Osteoblast (primary cell): ENCODE measurements around the gene TFB2M. TPM values are rescaled to one million over a fixed set of nuclear protein-coding genes. Genes with fewer than 3 reads are reported as not detected.

Source experiments
- DNase-seq: peaks from one replicate; pipeline ENCODE4 v3.0.0; 2011; ENCODE audit warnings: low spot score, mixed read lengths; ENCODE audit not compliant: insufficient read length; ENCODE audit errors: missing footprints
- H2AFZ ChIP-seq: 2 replicates; pipeline ENCODE4 v1.6.0; 2011; ENCODE audit warnings: mild to moderate bottlenecking, low read length
- H3K27ac ChIP-seq: 2 replicates; pipeline ENCODE4 v1.5.1; 2011; ENCODE audit warnings: mild to moderate bottlenecking, low read depth, low read length, moderate library complexity
- H3K27me3 ChIP-seq: 2 replicates; pipeline ENCODE4 v1.6.0; 2012; ENCODE audit warnings: mild to moderate bottlenecking, control low read depth, inconsistent platforms, low read length, moderate library complexity; ENCODE audit not compliant: insufficient read depth
- H3K36me3 ChIP-seq: 2 replicates; pipeline ENCODE4 v1.5.1; 2011; ENCODE audit warnings: mild to moderate bottlenecking, low read length, control low read depth, moderate library complexity; ENCODE audit not compliant: insufficient read depth
- H3K4me1 ChIP-seq: 2 replicates; pipeline ENCODE4 v1.5.1; 2011; ENCODE audit warnings: mild to moderate bottlenecking, low read length, control low read depth, moderate library complexity; ENCODE audit not compliant: insufficient read depth
- H3K4me2 ChIP-seq: 2 replicates; pipeline ENCODE4 v1.6.0; 2011; ENCODE audit warnings: mild to moderate bottlenecking, low read length; ENCODE audit not compliant: insufficient read depth
- H3K4me3 ChIP-seq: fragments of 200-600 bp; sonication (generic); 3 replicates; pipeline ENCODE4 v1.5.1; 2012; ENCODE audit warnings: mild to moderate bottlenecking, low read length, inconsistent platforms; ENCODE audit not compliant: insufficient read depth
- H3K79me2 ChIP-seq: 2 replicates; pipeline ENCODE4 v1.6.0; 2012; ENCODE audit warnings: mild to moderate bottlenecking, low read length, control low read depth, inconsistent platforms; ENCODE audit not compliant: insufficient read depth
- H3K9me3 ChIP-seq: 2 replicates; pipeline ENCODE4 v1.5.1; 2011; ENCODE audit warnings: low read depth, low read length, control low read depth
- H4K20me1 ChIP-seq: 2 replicates; pipeline ENCODE4 v1.6.0; 2012; ENCODE audit warnings: mild to moderate bottlenecking, low read length, control low read depth; ENCODE audit not compliant: insufficient read depth
- total RNA-seq: library from RNA; depleted of rRNA; stranded (reverse); fragments of >200 nt; gene quantifications from 2 replicates; pipeline ENCODE4 v1.2.3, GENCODE V29; 2012
- TF ChIP-seq, protein P1 (sequence below): IDR thresholded peaks from 2 replicates; pipeline ENCODE4 v1.5.1; 2011; ENCODE audit warnings: mild to moderate bottlenecking, low read depth, low read length, moderate library complexity; ENCODE audit errors: extremely low read depth

The TFB2M gene
- total RNA-seq, 1 donor, result 19.5 TPM

- H3K27me3 ChIP-seq, result no peaks in the 10 kb centered on the region
- peak overlapping the region; percentile 47 for H3K4me2 ChIP-seq
- H3K4me1 ChIP-seq, result peaks cover 32% of the 10 kb centered on the region
- DNase-seq, result no peak
- no peak overlapping the region for H2AFZ ChIP-seq
- no peaks in the 10 kb centered on the region for H3K9me3 ChIP-seq
- H4K20me1 ChIP-seq, result no peaks in the 10 kb centered on the region
- no peak overlapping the region for H3K4me3 ChIP-seq
- H3K36me3 ChIP-seq, result peaks cover 3% of the 10 kb centered on the region
- H3K79me2 ChIP-seq, result peaks cover 87% of the 10 kb centered on the region
- peak overlapping the region; percentile 95 for H3K27ac ChIP-seq
- TF ChIP-seq, protein P1, sequence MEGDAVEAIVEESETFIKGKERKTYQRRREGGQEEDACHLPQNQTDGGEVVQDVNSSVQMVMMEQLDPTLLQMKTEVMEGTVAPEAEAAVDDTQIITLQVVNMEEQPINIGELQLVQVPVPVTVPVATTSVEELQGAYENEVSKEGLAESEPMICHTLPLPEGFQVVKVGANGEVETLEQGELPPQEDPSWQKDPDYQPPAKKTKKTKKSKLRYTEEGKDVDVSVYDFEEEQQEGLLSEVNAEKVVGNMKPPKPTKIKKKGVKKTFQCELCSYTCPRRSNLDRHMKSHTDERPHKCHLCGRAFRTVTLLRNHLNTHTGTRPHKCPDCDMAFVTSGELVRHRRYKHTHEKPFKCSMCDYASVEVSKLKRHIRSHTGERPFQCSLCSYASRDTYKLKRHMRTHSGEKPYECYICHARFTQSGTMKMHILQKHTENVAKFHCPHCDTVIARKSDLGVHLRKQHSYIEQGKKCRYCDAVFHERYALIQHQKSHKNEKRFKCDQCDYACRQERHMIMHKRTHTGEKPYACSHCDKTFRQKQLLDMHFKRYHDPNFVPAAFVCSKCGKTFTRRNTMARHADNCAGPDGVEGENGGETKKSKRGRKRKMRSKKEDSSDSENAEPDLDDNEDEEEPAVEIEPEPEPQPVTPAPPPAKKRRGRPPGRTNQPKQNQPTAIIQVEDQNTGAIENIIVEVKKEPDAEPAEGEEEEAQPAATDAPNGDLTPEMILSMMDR, result no peak
Measured at GRCh38 chr1:246569248-246570238, 3.5 kb upstream of the TFB2M start.

- Histone ChIP-seq H3K9me3 (no peaks in the 10 kb centered on the region), H3K4me3 (peak overlapping the region; percentile 96), H2AFZ (no peak overlapping the region), H3K4me1 (peaks cover 32% of the 10 kb centered on the region), H3K79me2 (peaks cover 86% of the 10 kb centered on the region), H4K20me1 (no peaks in the 10 kb centered on the region), H3K27me3 (no peaks in the 10 kb centered on the region), H3K4me2 (peak overlapping the region; percentile 76), H3K27ac (peak overlapping the region; percentile 95), H3K36me3 (peaks cover 3% of the 10 kb centered on the region)
- TF ChIP-seq, protein P1, result no peak
- no peak for DNase-seq
Measured at GRCh38 chr1:246567646-246568235, 1.7 kb upstream of the TFB2M start.

DNA sequence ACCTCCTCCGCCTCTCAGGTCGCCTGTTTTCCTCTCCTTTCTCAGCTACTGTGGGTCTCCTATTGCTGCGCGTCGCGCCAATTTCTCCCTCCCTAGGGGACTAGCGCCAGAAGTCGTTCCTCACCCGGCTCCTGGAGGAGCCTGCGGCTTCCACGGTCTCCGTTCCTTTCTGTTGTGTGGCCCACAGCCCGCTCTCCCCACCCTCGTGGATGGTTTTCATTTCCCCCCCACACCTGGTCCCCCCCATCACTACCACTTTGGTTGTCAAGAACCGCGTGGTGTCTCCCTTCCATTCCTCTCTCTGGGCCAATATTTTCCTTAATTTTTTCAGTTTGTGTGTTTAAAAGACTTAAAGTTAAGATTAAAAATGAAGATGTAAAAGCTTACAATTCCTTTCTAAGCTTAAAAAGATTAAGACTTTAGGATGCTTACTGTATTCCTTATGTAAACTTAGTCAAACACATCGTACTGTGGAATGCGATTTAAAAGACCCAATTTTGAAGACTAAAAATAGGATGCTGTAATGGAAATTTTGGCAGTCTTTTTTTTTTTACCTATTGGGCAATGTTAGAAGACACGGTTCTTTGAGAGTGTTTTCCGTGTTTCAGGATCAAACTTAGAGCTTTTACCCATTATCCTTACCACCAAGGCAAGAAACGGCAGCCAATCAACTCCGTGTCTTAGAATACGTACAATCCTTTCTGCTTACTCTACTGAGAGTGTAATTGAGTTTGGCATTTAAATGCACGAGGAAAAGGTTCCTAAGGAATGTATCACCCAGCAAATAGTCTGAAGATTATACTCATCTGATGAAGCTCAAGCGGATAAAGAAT is 968 bp upstream of the TFB2M start:
- H3K36me3 ChIP-seq, result peaks cover 3% of the 10 kb centered on the region
- peak overlapping the region; percentile 91 for H2AFZ ChIP-seq
- TF ChIP-seq, protein P1, result no peak
- no peaks in the 10 kb centered on the region for H3K27me3 ChIP-seq
- peak overlapping the region; percentile 96 for H3K4me3 ChIP-seq
- no peaks in the 10 kb centered on the region for H3K9me3 ChIP-seq
- peak overlapping the region; percentile 95 for H3K27ac ChIP-seq
- H3K4me1 ChIP-seq, result peaks cover 32% of the 10 kb centered on the region
- DNase-seq, result peak; percentile 85
- no peaks in the 10 kb centered on the region for H4K20me1 ChIP-seq
- H3K4me2 ChIP-seq, result peak overlapping the region; percentile 76
- peaks cover 85% of the 10 kb centered on the region for H3K79me2 ChIP-seq
